ENCODE results near the gene LIG1.

DNA sequence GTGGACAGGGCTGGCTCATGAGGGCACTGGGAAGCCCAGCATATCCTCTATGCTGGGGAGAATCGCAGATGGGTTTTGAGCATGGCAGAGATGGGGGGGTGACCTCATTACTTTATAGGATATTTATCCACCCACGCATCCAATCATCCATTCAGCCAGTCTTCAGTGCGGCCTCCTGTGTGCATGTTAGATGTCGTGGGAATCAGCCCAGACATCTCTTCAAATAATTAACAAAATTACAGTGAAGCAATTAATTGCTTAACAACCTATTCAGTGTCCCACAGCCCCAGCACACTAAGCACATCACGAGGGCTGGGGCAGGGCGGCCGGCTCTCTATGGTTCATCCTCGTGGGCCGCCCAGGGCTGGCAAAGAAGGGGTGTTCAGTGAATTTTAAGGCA is 21.6 kb downstream of the LIG1 start:
- no peak for TF ChIP-seq CTCF (conservative IDR thresholded peaks at IDR 0.05)
- no peak for TF ChIP-seq EZH2 (IDR thresholded peaks at IDR 0.05; ENCODE audit: low read depth)

Data from PC-9 (cell line).